NCI-H2227 treated with DMSO at 0.1 percent for 48 hours (cell line): ENCODE measurements around the gene GOT1.

Experiments used
- DNase-seq: peaks from one replicate; lab custom pipeline; 2025; lab: John Stamatoyannopoulos, UW

The GOT1 gene

GRCh38 chr10:99358101-99358500, 72.3 kb downstream of the GOT1 start:
- no peak for DNase-seq

DNA sequence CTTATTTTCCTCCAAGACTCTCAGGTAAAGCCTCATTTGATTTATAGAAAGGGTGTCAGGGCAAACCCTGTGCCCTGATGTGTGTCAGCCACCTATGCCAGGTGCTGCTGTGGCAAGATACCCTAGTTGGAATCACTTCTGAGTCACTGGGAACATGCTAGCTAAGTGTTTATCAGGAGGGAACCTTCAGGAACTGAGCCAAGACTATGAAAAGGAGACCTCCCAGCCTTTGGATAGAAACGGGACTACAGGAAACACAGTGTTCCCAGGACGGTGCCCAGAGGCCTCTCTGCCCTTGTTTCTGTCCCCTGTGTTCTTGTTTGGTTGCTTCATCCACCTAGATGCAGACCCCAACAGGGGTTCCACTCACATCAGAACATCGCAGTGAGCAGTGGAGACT, 72.7 kb downstream of the GOT1 start:
- no peak for DNase-seq

- no peak for DNase-seq
Measured at GRCh38 chr10:99353182-99353581, 77.2 kb downstream of the GOT1 start.

GRCh38 chr10:99347672-99348071, 82.8 kb downstream of the GOT1 start:
- no peak for DNase-seq
